Right cardiac atrium (tissue), 5 donors: ENCODE results near the gene SND1. TPM values are rescaled to one million over a fixed set of nuclear protein-coding genes. Genes with fewer than 3 reads are reported as not detected.
A peak's percentile ranks its signal among the peaks of the same experiment; 100 is the strongest.

Experiments used
- ATAC-seq, 2 donors: fragments of 200-7000 bp; cut with Tn5 transposase; one replicate each; pipeline versions ENCODE4 v1.8.0 to v1.9.1; 2020; ENCODE audit warnings: moderate library complexity in 2 of 2, mild to moderate bottlenecking in 1 of 2
- DNase-seq, 3 donors: peaks; one replicate each; pipeline ENCODE4 v3.0.0-alpha.2; 2020
- H3K27ac ChIP-seq: one replicate; pipeline ENCODE4 v1.5.1; 2013; ENCODE audit warnings: mild to moderate bottlenecking, low read length, control low read depth, moderate library complexity
- H3K27me3 ChIP-seq: one replicate; pipeline ENCODE4 v1.6.1; 2013; ENCODE audit not compliant: control insufficient read depth, insufficient read depth
- H3K4me1 ChIP-seq: one replicate; pipeline ENCODE4 v1.6.1; 2013; ENCODE audit warnings: low read length; ENCODE audit not compliant: control insufficient read depth, insufficient read depth
- H3K4me3 ChIP-seq: one replicate; pipeline ENCODE4 v1.5.1; 2013; ENCODE audit warnings: low read length, control low read depth
- H3K9me3 ChIP-seq: one replicate; pipeline ENCODE4 v1.6.1; 2013; ENCODE audit warnings: low read length; ENCODE audit not compliant: control insufficient read depth
- WGBS: extraction: QIAGEN DNeasy Blood & Tissue Kit; methylation state at CpG from one replicate; pipeline ENCODE4 v1.1.7; 2013; 5-methylcytosine and 5-hydroxymethylcytosine counted together
- intact Hi-C, 4 donors: fragments of 100-400 bp; cut with DNase I; formaldehyde crosslinking; loops; one replicate each; pipeline versions ENCODE4 v1.11.0 to v1.14.0; 2022 to 2023
- polyA plus RNA-seq: library from polyadenylated mRNA; stranded (reverse); fragments of 200-250 nt; gene quantifications from one replicate; pipeline ENCODE4 v1.2.3, GENCODE V29; 2013
- total RNA-seq, 4 donors: library from RNA; stranded (reverse); fragmentation: NEBNext Ultra II Directional; extraction: Animal tissue kit (Norgen Biotek cat#: 25700); gene quantifications; one replicate each; pipeline ENCODE4 v1.2.1, GENCODE V29; 2021
- donor health status: healthy with polysubstance abuse.
- donor health status: DM: no; HTN: yes; CAD: no.
- donor health status: DM: no; HTN: no; CAD: no.
- donor health status: DM: no; HTN: yes; CAD: no; lungs with severe emphysema.
- donor health status: DM: yes; HTN: yes; CAD: no.

Gene SND1
- total and polyA plus RNA-seq, 5 donors, result 50.0 to 107 (median 89.3) TPM

- 98% methylated on average over 3 of the region's 3 CpGs for WGBS
These were observed 221.2 kb downstream of the SND1 start for GRCh38 chr7:127873151-127873550.

DNA sequence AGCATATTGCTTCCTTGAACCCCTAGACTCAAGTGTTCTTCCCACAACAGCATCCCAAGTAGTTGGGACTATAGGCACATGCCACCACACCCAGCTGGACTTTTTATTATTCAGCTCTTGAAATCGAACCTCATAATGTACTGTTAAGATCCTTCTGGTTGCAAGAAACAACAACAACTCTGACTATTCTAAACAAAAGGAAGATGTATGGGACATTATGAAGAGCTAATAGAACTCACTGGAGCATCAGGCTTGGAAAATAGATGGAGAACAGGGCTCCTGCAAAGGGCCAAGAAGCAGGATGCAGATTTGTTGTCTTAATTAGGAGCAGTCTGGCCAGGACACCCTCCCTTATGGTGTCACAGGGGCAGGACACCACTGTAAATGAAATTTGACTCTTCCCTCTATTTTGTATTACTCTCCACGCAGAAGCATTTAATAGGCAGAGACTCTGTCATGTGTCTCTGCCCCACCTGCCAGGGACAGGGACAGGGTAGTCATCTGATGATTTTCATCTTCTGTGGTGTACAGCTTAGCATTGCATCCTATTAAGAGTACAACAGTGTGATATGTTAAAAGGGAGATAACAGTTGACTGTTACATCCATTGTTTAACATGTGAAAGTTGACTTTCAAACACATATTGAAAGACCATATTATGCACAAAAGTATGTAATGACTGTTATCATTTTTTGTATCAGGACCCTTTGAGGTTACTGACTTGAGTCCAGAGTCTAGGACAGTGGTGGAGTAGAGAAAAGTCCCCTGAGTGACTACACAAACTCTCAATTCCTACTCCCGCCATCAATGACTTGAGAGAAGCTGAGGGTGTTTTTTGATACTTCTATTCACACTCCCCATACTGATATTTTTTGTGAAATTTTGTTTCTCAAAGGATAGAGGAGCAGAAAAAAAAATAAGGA, 222.0 kb downstream of the SND1 start:
- WGBS, result 91% methylated on average over 3 of the region's 3 CpGs
- ATAC-seq (no peak), DNase-seq (no peak)
- Histone ChIP-seq H3K9me3 (no peaks in the 10 kb centered on the region), H3K4me3 (no peak overlapping the region), H3K27ac (no peak overlapping the region), H3K27me3 (no peaks in the 10 kb centered on the region), H3K4me1 (peaks cover 2% of the 10 kb centered on the region)
- intact Hi-C loops, result no loop called here

More at GRCh38 chr7:127873151-127873550, 221.2 kb downstream of the SND1 start:
- Histone ChIP-seq H3K27me3 (no peaks in the 10 kb centered on the region), H3K4me1 (peaks cover 3% of the 10 kb centered on the region), H3K9me3 (no peaks in the 10 kb centered on the region), H3K27ac (no peak overlapping the region), H3K4me3 (no peak overlapping the region)
- DNase-seq, result no peak
- ATAC-seq, result no peak
- intact Hi-C loops, result no loop called here

DNA sequence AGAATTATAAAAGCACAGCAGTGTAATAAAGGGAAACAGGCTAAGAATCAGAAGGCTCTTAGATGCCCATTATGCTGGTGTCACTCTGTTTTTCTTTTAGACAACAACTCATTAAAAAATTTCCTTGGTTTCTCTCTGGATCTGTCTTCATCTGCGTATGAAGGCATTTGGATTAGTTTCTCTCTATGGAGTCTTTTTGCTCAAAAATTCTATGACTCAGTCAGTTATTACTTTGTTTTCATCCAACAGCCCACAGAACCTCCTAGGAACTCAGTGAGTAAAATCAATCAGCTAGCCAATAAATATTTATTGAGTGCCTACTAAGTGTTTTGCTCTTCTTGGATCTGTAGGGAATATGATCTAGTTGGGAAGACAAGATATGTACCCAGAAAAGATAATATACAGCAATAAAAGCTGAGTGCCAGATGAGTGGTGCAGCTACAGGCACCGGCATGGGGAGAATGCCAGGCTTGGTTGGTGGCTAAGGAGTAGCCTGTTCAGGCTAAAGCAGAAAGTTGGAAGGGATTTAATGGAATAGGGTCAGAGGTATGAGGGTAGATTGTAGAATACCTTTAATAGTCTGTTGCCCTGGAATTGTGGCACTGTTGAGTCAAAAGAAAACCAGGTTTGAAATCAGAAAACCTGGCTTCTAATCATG, 223.1 kb downstream of the SND1 start:
- H3K4me3 ChIP-seq, result no peak overlapping the region
- H3K27ac ChIP-seq, result no peak overlapping the region
- H3K4me1 ChIP-seq, result no peaks in the 10 kb centered on the region
- peak in 1 of 2 donors; percentile 51 for ATAC-seq
- intact Hi-C loops, result no loop called here
- no peaks in the 10 kb centered on the region for H3K9me3 ChIP-seq
- no peaks in the 10 kb centered on the region for H3K27me3 ChIP-seq
- 76% methylated on average over 2 of the region's 2 CpGs for WGBS
- no peak for DNase-seq

- Histone ChIP-seq H3K27me3 (no peaks in the 10 kb centered on the region), H3K9me3 (no peaks in the 10 kb centered on the region), H3K27ac (no peak overlapping the region), H3K4me1 (no peaks in the 10 kb centered on the region), H3K4me3 (no peak overlapping the region)
- intact Hi-C loops, result no loop called here
- DNase-seq, result no peak
- 84% methylated on average over 1 of the region's 1 CpG for WGBS
- ATAC-seq, result no peak
These were observed 224.4 kb downstream of the SND1 start for GRCh38 chr7:127876393-127876792.

DNA sequence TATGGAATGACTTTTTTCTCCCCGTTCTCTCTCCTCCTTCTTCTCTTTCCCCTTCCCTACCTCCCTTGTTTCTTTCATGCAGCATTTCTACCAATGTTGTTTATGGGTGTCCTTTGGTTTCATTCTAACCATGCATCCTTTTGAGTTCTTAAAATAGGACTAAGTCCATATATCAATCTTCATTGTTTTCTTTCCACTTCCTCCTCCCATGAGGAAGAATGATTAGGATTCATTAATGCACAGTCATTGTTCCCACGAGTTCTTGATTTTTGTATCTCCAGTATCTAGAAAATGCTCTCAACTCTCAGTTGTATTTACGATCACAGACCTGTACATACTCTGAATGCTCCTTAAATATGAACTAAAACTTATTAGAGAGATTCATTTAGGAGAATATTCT, 226.0 kb downstream of the SND1 start:
- H3K4me1 ChIP-seq, result no peaks in the 10 kb centered on the region
- H3K9me3 ChIP-seq, result no peaks in the 10 kb centered on the region
- DNase-seq (no peak), ATAC-seq (no peak)
- no peak overlapping the region for H3K4me3 ChIP-seq
- no peak overlapping the region for H3K27ac ChIP-seq
- no peaks in the 10 kb centered on the region for H3K27me3 ChIP-seq
- 75% methylated on average over 3 of the region's 3 CpGs for WGBS
- intact Hi-C loops, result no loop called here

GRCh38 chr7:127878791-127879190, 226.8 kb downstream of the SND1 start:
- DNase-seq, result no peak
- intact Hi-C loops, result no loop called here
- H3K27ac ChIP-seq, result no peak overlapping the region
- H3K4me3 ChIP-seq, result no peak overlapping the region
- H3K4me1 ChIP-seq, result no peaks in the 10 kb centered on the region
- H3K27me3 ChIP-seq, result no peaks in the 10 kb centered on the region
- ATAC-seq, result no peak
- WGBS, result 99% methylated on average over 3 of the region's 3 CpGs
- no peaks in the 10 kb centered on the region for H3K9me3 ChIP-seq

DNA sequence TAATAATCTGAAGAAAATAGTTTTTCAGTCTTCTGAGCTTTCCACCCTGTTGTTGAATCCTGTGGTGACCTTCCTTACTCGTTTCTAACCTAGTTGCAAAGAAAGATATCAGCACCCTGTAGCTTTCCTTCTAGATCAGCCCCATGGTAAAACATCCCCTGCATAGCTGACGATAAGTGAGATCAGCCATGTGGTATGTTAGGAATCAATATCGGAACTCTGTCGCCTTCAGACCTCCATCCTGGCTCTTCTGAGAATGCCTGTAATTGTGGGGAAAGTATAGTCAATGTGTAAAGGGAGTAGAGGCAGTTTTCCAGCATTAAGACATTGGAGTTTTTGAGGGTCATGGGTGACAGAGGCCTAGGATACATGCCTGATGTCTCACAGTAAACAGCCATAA, 227.4 kb downstream of the SND1 start:
- H3K27me3 ChIP-seq, result no peaks in the 10 kb centered on the region
- H3K4me1 ChIP-seq, result peaks cover 3% of the 10 kb centered on the region
- intact Hi-C loops, result no loop called here
- no peak overlapping the region for H3K4me3 ChIP-seq
- WGBS, result 85% methylated on average over 4 of the region's 4 CpGs
- no peak for DNase-seq
- H3K27ac ChIP-seq, result no peak overlapping the region
- H3K9me3 ChIP-seq, result no peaks in the 10 kb centered on the region
- no peak for ATAC-seq

DNA sequence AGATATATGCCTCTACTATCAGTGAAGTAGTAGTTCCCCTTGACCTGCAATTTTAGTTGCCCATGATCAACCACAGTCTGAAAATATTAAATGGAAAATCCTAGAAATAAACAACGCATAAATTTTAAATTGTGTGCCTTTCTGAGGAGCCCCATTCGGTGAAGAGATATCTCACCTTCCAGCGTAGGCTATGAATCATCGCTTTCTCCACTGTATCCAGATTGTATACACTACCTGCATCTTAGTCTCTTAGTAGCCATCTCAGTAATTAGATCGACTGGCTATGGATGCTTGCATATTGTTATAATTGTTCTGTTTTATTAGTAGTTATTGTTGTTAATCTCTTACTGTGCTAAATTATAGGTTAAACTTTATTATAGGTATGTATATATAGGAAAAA, 227.9 kb downstream of the SND1 start:
- H3K4me3 ChIP-seq, result no peak overlapping the region
- no peaks in the 10 kb centered on the region for H3K27me3 ChIP-seq
- H3K4me1 ChIP-seq, result peaks cover 7% of the 10 kb centered on the region
- no peaks in the 10 kb centered on the region for H3K9me3 ChIP-seq
- DNase-seq (no peak), ATAC-seq (no peak)
- H3K27ac ChIP-seq, result no peak overlapping the region
- intact Hi-C loops, result no loop called here
- WGBS, result 96% methylated on average over 5 of the region's 5 CpGs

- 51% methylated on average over 2 of the region's 2 CpGs for WGBS
- H3K9me3 ChIP-seq, result no peaks in the 10 kb centered on the region
- H3K4me3 ChIP-seq, result no peak overlapping the region
- DNase-seq (no peak), ATAC-seq (no peak)
- H3K27ac ChIP-seq, result no peak overlapping the region
- H3K4me1 ChIP-seq, result peaks cover 11% of the 10 kb centered on the region
- H3K27me3 ChIP-seq, result no peaks in the 10 kb centered on the region
- intact Hi-C loops, result no loop called here
These were observed 228.5 kb downstream of the SND1 start for GRCh38 chr7:127880454-127880853.

DNA sequence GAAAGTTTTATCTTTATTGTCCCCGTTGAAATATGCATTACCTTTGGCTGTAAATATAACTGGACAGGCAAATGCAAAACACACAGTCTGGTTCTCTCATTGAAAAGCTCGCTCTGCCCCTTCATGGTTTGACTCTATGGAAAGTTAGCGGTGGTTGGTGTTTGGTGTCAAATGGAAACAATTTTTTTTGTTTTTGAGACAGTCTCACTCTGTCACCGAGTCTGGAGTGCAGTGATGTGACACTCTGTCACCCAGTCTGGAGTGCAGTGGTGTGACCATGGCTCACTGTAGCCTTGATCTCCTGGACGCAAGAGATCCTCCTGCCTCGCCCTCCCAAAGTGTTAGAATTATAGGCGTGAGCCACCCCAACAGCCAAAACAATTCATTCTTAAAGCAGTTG, 229.6 kb downstream of the SND1 start:
- WGBS, result 90% methylated on average over 7 of the region's 7 CpGs
- no peaks in the 10 kb centered on the region for H3K27me3 ChIP-seq
- H3K9me3 ChIP-seq, result no peaks in the 10 kb centered on the region
- peaks cover 14% of the 10 kb centered on the region for H3K4me1 ChIP-seq
- DNase-seq (no peak), ATAC-seq (no peak)
- intact Hi-C loops, result no loop called here
- no peak overlapping the region for H3K4me3 ChIP-seq
- H3K27ac ChIP-seq, result no peak overlapping the region

DNA sequence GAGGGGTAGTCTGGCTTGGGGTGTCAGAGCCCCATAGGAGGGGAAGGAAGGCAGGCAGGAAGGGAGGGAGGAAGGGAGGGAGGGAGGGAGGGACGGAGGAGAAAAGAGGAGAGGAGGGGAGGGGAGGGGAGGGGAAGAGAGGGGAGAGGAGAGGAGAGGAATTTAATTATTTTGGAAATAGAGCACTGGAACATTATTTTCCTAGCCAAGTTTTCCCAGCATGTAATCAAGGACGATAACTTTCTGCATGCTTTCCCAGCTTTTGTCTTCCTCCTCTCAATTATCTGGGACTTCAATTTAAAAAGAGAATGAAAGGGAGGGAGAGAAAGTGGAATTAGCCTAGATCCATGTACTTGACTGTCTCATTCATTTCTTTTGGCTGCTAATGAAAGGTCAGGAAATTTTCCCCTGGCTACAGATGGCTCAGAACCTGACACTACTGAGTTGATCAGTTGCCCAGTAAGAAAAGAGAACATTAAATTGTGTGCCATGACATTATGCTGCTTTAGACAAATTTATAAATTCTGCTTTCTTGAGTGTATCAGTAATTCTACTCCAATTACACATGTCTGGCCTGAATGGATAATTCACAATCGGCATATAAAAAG, 230.4 kb downstream of the SND1 start:
- no peak overlapping the region for H3K4me3 ChIP-seq
- no peak overlapping the region for H3K27ac ChIP-seq
- 36% methylated on average over 3 of the region's 3 CpGs for WGBS
- ATAC-seq, result peak in 1 of 2 donors; percentile 15
- intact Hi-C loops, result no loop called here
- H3K4me1 ChIP-seq, result peaks cover 14% of the 10 kb centered on the region
- H3K9me3 ChIP-seq, result no peaks in the 10 kb centered on the region
- no peaks in the 10 kb centered on the region for H3K27me3 ChIP-seq
- no peak for DNase-seq
